ENCODE data around the gene CCZ1B. TPM values are rescaled to one million over a fixed set of nuclear protein-coding genes. Genes with fewer than 3 reads are reported as not detected.
"Not testable (repeated sequence)": the region's sequence is repeated elsewhere in the genome, so short reads cannot be mapped to it uniquely, and the experiment has no call there.

CCZ1B gene
- polyA plus RNA-seq, 3 donors, result 20.4 to 37.7 (median 21.9) TPM

DNA sequence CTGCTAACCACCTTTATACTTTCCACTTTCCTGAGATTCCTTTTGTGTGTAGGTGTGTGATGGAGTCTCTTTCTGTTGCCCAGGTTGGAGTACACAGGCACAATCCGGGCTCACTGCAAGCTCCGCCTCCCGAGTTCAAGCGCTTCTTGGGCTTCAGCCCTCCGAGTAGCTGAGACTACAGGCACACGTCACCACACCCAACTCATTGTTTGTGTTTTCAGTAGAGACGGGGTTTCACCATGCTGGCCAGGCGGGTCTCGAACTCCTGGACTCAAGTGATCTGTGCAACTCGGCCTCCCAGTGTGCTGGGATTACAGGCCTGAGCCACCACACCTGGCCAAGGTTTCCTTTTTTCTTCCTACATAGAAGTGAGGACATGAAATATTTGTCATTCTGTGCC, 38.7 kb upstream of the CCZ1B start:
- H3K79me2 ChIP-seq (ENCODE audit: insufficient read depth, low read length); H3K27ac ChIP-seq (ENCODE audit: low read depth in 1 of 2, low read length in 2 of 2); H3K9ac ChIP-seq (ENCODE audit: insufficient read depth, low read length, poor library complexity, severe bottlenecking); H3K27me3 ChIP-seq (ENCODE audit: control insufficient read depth in 2 of 2, insufficient read depth in 2 of 2, low read length in 2 of 2); DNase-seq; H3K4me1 Mint-ChIP-seq; H3K9me3 ChIP-seq (replicated peaks in 1 of 2; ENCODE audit: control insufficient read depth in 1 of 2, insufficient read depth in 1 of 2, low read length in 2 of 2); H3K36me3 ChIP-seq (replicated peaks in 1 of 2; ENCODE audit: control insufficient read depth in 1 of 2, insufficient read depth in 2 of 2, low read length in 2 of 2); H2AFZ ChIP-seq (ENCODE audit: insufficient read depth, low read depth, low read length, poor library complexity, severe bottlenecking); H3K4me3 ChIP-seq (replicated peaks in 1 of 3; ENCODE audit: low read depth in 2 of 3, low read length in 3 of 3); H3K36me3 Mint-ChIP-seq; H3K4me3 Mint-ChIP-seq; H4K20me1 ChIP-seq (ENCODE audit: insufficient read depth, low read length); H3K4me2 ChIP-seq (replicated peaks; ENCODE audit: extremely low read depth, low read length, poor library complexity, severe bottlenecking); H3K27me3 Mint-ChIP-seq (ENCODE audit: low read depth in 3 of 3); H3K4me1 ChIP-seq (ENCODE audit: control insufficient read depth in 1 of 2, insufficient read depth in 2 of 2, low read length in 2 of 2); H3K27ac Mint-ChIP-seq; intact Hi-C loops (cut with micrococcal nuclease): not testable (repeated sequence)
- H3K9me3 Mint-ChIP-seq, result peaks cover 2 to 20% (median 6%) of the 10 kb centered on the region in 7 donors
- no CpG with 5 or more reads among the region's 10 CpGs for WGBS (ENCODE audit: insufficient coverage)

DNA sequence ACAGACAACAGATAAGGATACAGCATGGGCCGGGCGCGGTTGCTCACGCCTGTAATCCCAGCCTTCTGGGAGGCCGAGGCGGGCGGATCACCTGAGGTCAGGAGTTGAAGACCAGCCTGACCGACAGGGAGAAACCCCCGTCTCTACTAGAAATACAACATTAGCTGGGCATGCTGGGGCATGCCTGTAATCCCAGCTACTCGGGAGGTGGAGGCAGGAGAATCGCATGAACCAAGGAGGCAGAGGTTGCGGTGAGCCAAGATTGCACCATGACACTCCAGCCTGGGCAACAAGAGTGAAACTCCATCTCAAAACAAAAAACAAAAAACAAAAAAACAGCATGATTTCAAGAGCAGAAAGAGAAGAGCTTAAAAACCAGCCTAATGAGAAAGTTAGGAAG, 38.1 kb upstream of the CCZ1B start:
- H3K36me3 ChIP-seq (replicated peaks in 1 of 2; ENCODE audit: control insufficient read depth in 1 of 2, insufficient read depth in 2 of 2, low read length in 2 of 2); H3K79me2 ChIP-seq (ENCODE audit: insufficient read depth, low read length); H2AFZ ChIP-seq (ENCODE audit: insufficient read depth, low read depth, low read length, poor library complexity, severe bottlenecking); H3K4me3 Mint-ChIP-seq; intact Hi-C loops (cut with micrococcal nuclease); H3K36me3 Mint-ChIP-seq; H3K27me3 Mint-ChIP-seq (ENCODE audit: low read depth in 3 of 3); H3K4me1 ChIP-seq (ENCODE audit: control insufficient read depth in 1 of 2, insufficient read depth in 2 of 2, low read length in 2 of 2); H3K27ac Mint-ChIP-seq; H3K4me3 ChIP-seq (replicated peaks in 1 of 3; ENCODE audit: low read depth in 2 of 3, low read length in 3 of 3); H3K4me2 ChIP-seq (replicated peaks; ENCODE audit: extremely low read depth, low read length, poor library complexity, severe bottlenecking); DNase-seq; H4K20me1 ChIP-seq (ENCODE audit: insufficient read depth, low read length); H3K4me1 Mint-ChIP-seq; H3K9ac ChIP-seq (ENCODE audit: insufficient read depth, low read length, poor library complexity, severe bottlenecking); H3K27me3 ChIP-seq (ENCODE audit: control insufficient read depth in 2 of 2, insufficient read depth in 2 of 2, low read length in 2 of 2); H3K9me3 ChIP-seq (replicated peaks in 1 of 2; ENCODE audit: control insufficient read depth in 1 of 2, insufficient read depth in 1 of 2, low read length in 2 of 2); H3K27ac ChIP-seq (ENCODE audit: low read depth in 1 of 2, low read length in 2 of 2): not testable (repeated sequence)
- H3K9me3 Mint-ChIP-seq, result peaks cover 2 to 15% (median 3%) of the 10 kb centered on the region in 7 donors
- WGBS (ENCODE audit: insufficient coverage), result 76% methylated on average over 4 of the region's 12 CpGs

DNA sequence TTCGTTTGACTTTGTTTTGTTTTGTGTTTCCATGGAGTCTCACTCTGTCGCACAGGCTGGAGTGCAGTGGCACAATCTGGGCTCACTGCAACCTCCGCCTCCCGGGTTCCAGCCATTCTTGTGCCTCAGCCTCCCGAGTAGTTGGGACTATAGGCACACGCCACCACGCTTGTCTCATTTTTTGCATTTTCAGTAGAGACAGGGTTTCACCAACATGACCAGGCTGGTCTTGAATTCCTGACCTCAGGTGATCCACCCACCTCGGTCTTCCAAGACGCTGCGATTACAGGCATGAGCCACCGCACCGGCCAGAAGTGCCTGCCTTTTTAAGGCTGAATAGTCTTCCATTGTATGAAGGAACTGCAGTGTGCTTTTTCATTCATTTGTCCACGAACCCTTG, 36.8 kb upstream of the CCZ1B start:
- H3K79me2 ChIP-seq (ENCODE audit: insufficient read depth, low read length); H3K9me3 Mint-ChIP-seq; H2AFZ ChIP-seq (ENCODE audit: insufficient read depth, low read depth, low read length, poor library complexity, severe bottlenecking); H3K27ac Mint-ChIP-seq; H4K20me1 ChIP-seq (ENCODE audit: insufficient read depth, low read length); H3K36me3 ChIP-seq (replicated peaks in 1 of 2; ENCODE audit: control insufficient read depth in 1 of 2, insufficient read depth in 2 of 2, low read length in 2 of 2); H3K9me3 ChIP-seq (replicated peaks in 1 of 2; ENCODE audit: control insufficient read depth in 1 of 2, insufficient read depth in 1 of 2, low read length in 2 of 2); H3K4me3 ChIP-seq (replicated peaks in 1 of 3; ENCODE audit: low read depth in 2 of 3, low read length in 3 of 3); H3K4me1 ChIP-seq (ENCODE audit: control insufficient read depth in 1 of 2, insufficient read depth in 2 of 2, low read length in 2 of 2); H3K4me3 Mint-ChIP-seq; intact Hi-C loops (cut with micrococcal nuclease); H3K9ac ChIP-seq (ENCODE audit: insufficient read depth, low read length, poor library complexity, severe bottlenecking); H3K36me3 Mint-ChIP-seq; DNase-seq; H3K27ac ChIP-seq (ENCODE audit: low read depth in 1 of 2, low read length in 2 of 2); H3K4me1 Mint-ChIP-seq; H3K27me3 ChIP-seq (ENCODE audit: control insufficient read depth in 2 of 2, insufficient read depth in 2 of 2, low read length in 2 of 2); H3K4me2 ChIP-seq (replicated peaks; ENCODE audit: extremely low read depth, low read length, poor library complexity, severe bottlenecking): not testable (repeated sequence)
- peaks cover 0 to 11% (median 0%) of the 10 kb centered on the region in 3 donors for H3K27me3 Mint-ChIP-seq (ENCODE audit: low read depth in 3 of 3)
- 87% methylated on average over 7 of the region's 13 CpGs for WGBS (ENCODE audit: insufficient coverage)
